ENCODE measurements around the gene LPIN2. TPM values are rescaled to one million over a fixed set of nuclear protein-coding genes. Genes with fewer than 3 reads are reported as not detected.

LPIN2 gene
- total RNA-seq, 1 donor, result 48.1 TPM

- Histone ChIP-seq H3K27ac (ENCODE audit: low read depth, low read length) (no peak overlapping the region), H2AFZ (ENCODE audit: low read length) (no peak overlapping the region), H4K20me1 (ENCODE audit: insufficient read depth, low read length) (no peaks in the 10 kb centered on the region), H3K27me3 (ENCODE audit: insufficient read depth, low read length) (peaks cover 7% of the 10 kb centered on the region), H3K4me3 (ENCODE audit: insufficient read depth, low read length) (no peak overlapping the region), H3K4me2 (ENCODE audit: insufficient read depth, low read length) (no peak overlapping the region), H3K4me1 (ENCODE audit: insufficient read depth, low read length) (no peaks in the 10 kb centered on the region), H3K36me3 (ENCODE audit: insufficient read depth, low read length) (no peaks in the 10 kb centered on the region), H3K79me2 (ENCODE audit: insufficient read depth, low read length) (no peaks in the 10 kb centered on the region), H3K9me3 (ENCODE audit: low read depth, low read length) (no peaks in the 10 kb centered on the region)
- no peak for DNase-seq (ENCODE audit: insufficient read length, low spot score, missing footprints)
- TF ChIP-seq CTCF (IDR thresholded peaks at IDR 0.05; ENCODE audit: extremely low read depth, low read depth, low read length), result no peak
Observed at GRCh38 chr18:3059272-3059671, 46.3 kb upstream of the LPIN2 start.

DNA sequence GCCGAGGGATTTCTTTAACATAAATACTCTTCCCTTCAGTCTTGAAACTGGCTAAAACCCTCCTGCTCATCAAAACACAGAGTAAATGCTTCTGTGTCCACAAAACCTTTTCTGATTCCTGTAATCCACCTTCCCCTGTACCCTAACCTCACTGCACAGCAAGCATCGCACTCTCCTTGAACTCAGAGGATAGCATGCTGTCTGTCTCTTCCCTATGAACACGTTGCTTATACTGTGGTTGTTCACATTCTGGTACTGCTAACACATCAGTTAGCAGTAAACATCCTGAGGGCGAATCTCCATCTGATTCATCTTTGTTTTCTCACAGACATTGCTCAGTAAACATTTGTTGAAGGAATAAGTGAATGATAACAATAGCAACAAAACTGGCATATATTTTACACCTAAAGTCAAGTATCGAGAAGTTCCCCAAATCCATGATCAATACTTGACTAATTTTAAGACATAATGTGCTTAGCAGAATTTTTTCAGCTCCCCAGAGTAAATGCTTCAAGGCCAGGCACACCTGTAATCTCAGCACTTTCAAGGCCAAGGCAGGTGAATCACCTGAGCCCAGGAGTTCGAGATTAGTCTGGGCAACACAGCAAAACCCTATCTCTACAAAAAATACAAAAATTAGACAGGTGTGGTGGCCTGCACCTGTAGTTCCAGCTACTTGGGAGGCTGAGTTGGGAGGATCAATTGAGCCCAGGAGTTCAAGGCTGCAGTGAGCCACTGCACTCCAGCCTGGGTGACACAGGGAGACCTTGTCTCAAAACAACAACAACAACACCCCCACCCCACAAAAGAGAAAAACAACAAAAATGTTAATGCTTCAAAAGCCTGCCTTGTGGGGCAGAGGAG, 45.6 kb upstream of the LPIN2 start:
- TF ChIP-seq CTCF (IDR thresholded peaks at IDR 0.05; ENCODE audit: extremely low read depth, low read depth, low read length), result no peak
- no peaks in the 10 kb centered on the region for H3K36me3 ChIP-seq (ENCODE audit: insufficient read depth, low read length)
- DNase-seq (ENCODE audit: insufficient read length, low spot score, missing footprints), result no peak

GRCh38 chr18:3057526-3057925, 44.6 kb upstream of the LPIN2 start:
- Histone ChIP-seq H4K20me1 (ENCODE audit: insufficient read depth, low read length) (no peaks in the 10 kb centered on the region), H3K36me3 (ENCODE audit: insufficient read depth, low read length) (no peaks in the 10 kb centered on the region), H3K4me3 (ENCODE audit: insufficient read depth, low read length) (no peak overlapping the region), H3K4me1 (ENCODE audit: insufficient read depth, low read length) (no peaks in the 10 kb centered on the region), H3K27me3 (ENCODE audit: insufficient read depth, low read length) (peaks cover 12% of the 10 kb centered on the region), H3K79me2 (ENCODE audit: insufficient read depth, low read length) (no peaks in the 10 kb centered on the region), H3K27ac (ENCODE audit: low read depth, low read length) (no peak overlapping the region), H3K9me3 (ENCODE audit: low read depth, low read length) (no peaks in the 10 kb centered on the region), H3K4me2 (ENCODE audit: insufficient read depth, low read length) (no peak overlapping the region), H2AFZ (ENCODE audit: low read length) (no peak overlapping the region)
- no peak for DNase-seq (ENCODE audit: insufficient read length, low spot score, missing footprints)
- no peak for TF ChIP-seq CTCF (IDR thresholded peaks at IDR 0.05; ENCODE audit: extremely low read depth, low read depth, low read length)

More for the DNA sequence above, 45.6 kb upstream of the LPIN2 start:
- Histone ChIP-seq H3K4me2 (ENCODE audit: insufficient read depth, low read length) (no peak overlapping the region), H3K27ac (ENCODE audit: low read depth, low read length) (no peak overlapping the region), H3K9me3 (ENCODE audit: low read depth, low read length) (no peaks in the 10 kb centered on the region), H3K4me1 (ENCODE audit: insufficient read depth, low read length) (no peaks in the 10 kb centered on the region), H3K27me3 (ENCODE audit: insufficient read depth, low read length) (peaks cover 8% of the 10 kb centered on the region), H3K4me3 (ENCODE audit: insufficient read depth, low read length) (no peak overlapping the region), H3K79me2 (ENCODE audit: insufficient read depth, low read length) (no peaks in the 10 kb centered on the region), H2AFZ (ENCODE audit: low read length) (no peak overlapping the region), H4K20me1 (ENCODE audit: insufficient read depth, low read length) (no peaks in the 10 kb centered on the region)

- Histone ChIP-seq H3K4me1 (ENCODE audit: insufficient read depth, low read length) (no peaks in the 10 kb centered on the region), H3K9me3 (ENCODE audit: low read depth, low read length) (no peaks in the 10 kb centered on the region), H3K4me2 (ENCODE audit: insufficient read depth, low read length) (no peak overlapping the region), H3K4me3 (ENCODE audit: insufficient read depth, low read length) (no peak overlapping the region), H4K20me1 (ENCODE audit: insufficient read depth, low read length) (no peaks in the 10 kb centered on the region), H2AFZ (ENCODE audit: low read length) (no peak overlapping the region), H3K27me3 (ENCODE audit: insufficient read depth, low read length) (peaks cover 12% of the 10 kb centered on the region), H3K27ac (ENCODE audit: low read depth, low read length) (no peak overlapping the region), H3K79me2 (ENCODE audit: insufficient read depth, low read length) (no peaks in the 10 kb centered on the region), H3K36me3 (ENCODE audit: insufficient read depth, low read length) (no peaks in the 10 kb centered on the region)
- DNase-seq (ENCODE audit: insufficient read length, low spot score, missing footprints), result no peak
- TF ChIP-seq CTCF (IDR thresholded peaks at IDR 0.05; ENCODE audit: extremely low read depth, low read depth, low read length), result no peak
Observed at GRCh38 chr18:3056311-3056710, 43.4 kb upstream of the LPIN2 start.

Measured in osteoblast (primary cell).